NCI-H2196 (cell line): Measurements from ENCODE around the gene MTERF4.
A peak's percentile ranks its signal among the peaks of the same experiment; 100 is the strongest.

ENCODE experiments used
- DNase-seq: peaks from one replicate; lab custom pipeline; 2025; ENCODE audit not compliant: unreplicated experiment; lab: John Stamatoyannopoulos, UW

Gene MTERF4

DNA sequence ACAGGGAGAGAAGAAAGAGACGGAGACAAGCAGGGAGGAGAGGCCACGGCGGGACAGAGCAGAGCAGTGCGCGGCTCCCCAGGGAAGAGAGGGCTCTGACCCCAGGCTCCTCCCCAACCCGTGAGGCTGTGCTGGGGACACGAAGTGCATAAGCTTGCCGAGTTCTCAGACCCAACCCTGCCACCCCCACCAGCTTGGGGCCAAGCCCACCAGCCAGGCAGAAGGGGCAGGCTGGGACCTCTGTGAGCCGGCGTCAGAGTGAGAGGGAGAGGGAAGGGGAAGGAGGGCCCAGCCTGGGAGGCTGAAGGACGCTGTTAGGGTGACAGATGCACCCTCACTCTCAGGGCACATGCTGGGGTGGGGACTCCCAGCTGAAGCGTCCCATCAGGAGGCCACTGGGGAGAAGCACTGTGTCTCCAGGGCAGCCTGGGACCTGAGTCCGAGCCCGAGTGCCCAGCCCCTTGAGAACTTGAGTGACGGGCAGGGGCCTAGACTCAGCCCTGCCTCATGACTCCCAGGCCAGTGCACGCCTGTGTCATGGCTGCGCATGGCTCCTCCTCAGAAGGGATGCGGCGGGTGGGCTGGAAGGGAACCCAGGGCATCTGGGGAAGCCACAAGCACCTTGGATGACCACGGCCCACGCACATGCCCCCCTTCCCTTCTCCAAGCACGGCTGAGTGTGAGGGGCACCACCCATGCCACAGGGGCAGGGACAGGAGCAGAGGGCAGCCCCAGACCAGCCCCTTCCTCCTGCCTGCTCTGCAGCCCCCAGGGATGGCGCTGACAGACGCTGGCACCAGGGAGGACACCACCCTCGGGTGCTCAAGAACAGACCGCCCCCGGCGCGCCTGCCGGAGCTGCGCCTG, 31.0 kb downstream of the MTERF4 start:
- no peak for DNase-seq

DNA sequence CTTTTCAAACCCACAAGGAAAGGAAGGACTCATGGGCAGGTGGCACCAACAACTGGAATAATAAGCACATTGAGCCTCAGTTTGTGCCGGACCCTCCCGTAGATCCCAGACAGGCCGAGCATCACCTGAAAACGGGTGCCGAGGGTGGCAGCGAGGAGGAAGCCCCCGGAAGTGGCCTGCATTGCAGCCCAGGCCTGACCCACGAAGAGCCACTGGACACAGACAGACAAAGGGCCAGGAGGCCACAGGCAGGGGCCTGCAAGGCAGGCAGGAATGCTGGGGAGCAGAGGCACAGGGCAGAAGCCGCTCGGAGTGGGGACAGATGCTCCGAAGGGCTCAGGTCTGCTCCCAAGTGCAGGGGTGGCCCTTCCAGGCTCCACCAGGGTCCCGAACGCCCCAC, 31.7 kb downstream of the MTERF4 start:
- no peak for DNase-seq

DNA sequence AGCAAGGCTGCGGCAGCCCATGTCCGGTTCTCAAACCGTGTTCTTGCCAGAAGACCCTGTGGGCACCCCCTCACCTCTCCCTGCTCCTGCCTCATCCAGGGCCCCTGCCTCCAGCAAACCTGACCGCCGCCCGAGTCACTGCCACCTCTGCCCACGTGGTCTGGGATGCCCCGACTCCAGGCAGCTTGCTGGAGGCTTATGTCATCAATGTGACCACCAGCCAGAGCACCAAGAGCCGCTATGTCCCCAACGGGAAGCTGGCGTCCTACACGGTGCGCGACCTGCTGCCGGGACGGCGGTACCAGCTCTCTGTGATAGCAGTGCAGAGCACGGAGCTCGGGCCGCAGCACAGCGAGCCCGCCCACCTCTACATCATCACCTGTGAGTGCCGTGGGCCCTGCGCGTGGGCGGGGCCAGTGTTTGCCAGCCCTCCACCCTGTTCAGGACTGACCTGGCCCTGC, 32.2 kb downstream of the MTERF4 start:
- no peak for DNase-seq

DNA sequence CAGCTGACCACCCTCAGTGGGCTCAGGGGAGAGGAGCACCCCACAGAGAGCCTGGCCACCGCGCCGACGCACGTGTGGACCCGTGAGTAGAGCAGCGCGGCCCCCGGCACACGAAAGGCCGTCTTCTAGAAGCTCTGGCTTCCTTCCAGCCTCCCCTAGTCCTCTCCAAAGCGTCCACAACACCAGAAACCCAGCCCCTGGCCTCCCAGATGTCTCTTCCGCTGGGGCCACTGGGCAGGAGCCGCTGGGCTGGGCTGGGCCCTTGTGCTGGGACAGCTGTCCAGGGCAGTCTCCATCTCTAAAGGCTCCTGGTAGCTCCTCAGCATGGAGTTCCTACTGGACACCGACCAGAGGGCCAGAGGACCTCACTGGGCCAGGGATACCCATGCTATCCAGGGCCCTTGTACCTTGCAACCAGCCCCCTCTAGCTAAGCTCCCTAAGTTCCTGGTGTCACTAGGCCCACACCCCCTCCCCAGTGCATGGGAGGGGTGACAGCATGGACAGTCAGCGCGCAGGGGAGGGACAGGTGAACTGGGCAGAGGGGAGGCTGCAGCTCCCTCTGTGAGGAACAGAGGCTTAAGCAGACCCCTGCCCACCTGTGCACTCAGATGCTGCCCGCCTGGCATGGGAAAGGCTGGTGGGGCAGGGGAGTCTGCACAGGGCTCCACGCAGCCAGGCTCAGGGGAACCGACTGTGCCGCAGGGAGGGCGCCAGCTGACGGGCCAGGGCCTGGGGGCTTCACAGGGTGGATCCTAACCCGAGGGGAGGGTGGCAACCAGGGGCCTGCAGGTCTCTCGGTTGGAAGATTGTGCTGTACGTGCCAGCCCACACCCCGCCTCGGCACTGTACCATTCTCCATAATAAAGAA, 32.9 kb downstream of the MTERF4 start:
- no peak for DNase-seq

DNA sequence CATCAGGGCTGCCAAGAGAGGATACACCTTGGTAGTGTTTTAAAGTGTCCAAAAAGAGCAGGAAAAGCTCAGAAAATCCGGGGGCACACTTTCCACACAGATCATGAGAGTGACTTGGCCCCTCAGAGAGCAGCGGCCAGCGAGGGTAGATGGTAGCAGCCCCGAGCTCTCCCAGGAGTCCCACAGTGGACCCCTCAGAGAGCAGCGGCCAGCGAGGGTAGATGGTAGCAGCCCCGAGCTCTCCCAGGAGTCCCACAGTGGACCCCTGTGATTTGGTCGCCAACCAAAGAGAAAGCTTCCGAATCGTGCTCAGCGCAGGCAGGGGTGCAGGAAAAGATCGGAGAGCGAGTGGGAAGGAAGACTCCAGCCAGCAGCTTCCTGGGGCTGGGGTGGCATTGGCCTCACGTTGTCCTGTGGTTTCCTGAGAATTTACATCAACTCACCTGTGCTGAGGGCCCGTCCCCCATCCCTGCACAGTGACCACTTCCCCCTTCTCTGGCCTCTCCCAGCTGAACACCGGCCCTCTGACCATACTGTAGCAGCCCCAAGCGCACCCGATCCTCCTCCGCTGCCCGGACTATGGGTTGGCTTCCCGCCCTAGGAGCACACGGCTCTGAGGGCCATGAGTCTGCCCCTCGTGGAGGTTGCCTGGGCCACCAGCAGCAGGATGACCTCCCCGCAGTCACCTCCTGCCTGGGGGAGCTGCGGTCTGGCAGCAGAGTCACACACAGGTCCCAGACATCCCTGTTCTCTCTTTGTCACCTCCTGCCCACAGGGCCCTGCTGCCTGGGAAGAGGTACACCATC, 33.7 kb downstream of the MTERF4 start:
- no peak for DNase-seq

DNA sequence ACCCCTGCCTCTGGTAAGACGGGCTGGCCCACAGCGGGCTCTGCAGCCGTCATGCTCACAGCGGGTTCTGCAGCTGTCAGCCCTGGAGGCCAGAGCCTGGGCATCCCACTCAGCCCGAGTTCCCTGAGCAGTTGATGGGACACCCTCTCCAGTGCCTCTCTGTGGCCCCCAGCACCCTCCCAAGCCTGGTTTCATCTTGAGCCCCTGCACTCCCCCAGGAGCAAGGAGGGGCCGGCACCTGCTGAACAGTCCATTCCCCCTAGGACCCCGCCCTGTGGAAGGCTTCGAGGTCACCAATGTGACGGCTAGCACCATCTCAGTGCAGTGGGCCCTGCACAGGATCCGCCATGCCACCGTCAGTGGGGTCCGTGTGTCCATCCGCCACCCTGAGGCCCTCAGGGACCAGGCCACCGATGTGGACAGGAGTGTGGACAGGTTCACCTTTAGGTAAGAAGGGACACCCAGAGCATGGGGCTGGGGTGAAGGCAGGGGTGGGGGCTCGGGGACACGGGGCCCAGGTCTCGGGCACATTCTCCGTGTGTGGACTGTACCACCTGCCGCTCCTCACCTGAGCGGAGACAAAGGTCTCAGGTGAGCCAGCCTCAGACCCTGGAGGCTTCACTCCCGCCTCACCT, 34.5 kb downstream of the MTERF4 start:
- no peak for DNase-seq

DNA sequence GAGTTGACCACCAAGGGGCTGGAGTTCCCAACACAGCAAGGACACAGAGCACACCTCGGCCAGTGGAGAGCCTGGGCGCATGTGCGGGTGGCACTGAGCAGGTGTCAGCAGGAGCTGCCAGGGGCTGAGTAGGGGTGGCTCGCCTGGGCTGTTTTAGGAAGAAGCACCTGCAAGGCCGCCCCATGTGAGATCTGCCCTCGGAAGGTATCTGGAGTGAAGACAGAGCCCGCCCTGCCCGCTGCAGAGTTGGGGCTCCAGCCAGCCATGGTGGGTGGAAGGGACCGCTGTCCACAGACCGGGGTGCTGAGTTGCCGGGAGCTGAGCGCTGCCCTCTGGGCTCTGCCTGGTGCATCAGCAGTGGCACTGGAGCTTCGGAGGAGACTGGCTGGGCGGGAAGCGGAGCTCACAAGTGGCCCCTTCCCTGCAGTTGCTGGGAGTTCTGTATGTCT, 35.2 kb downstream of the MTERF4 start:
- DNase-seq, result no peak

DNA sequence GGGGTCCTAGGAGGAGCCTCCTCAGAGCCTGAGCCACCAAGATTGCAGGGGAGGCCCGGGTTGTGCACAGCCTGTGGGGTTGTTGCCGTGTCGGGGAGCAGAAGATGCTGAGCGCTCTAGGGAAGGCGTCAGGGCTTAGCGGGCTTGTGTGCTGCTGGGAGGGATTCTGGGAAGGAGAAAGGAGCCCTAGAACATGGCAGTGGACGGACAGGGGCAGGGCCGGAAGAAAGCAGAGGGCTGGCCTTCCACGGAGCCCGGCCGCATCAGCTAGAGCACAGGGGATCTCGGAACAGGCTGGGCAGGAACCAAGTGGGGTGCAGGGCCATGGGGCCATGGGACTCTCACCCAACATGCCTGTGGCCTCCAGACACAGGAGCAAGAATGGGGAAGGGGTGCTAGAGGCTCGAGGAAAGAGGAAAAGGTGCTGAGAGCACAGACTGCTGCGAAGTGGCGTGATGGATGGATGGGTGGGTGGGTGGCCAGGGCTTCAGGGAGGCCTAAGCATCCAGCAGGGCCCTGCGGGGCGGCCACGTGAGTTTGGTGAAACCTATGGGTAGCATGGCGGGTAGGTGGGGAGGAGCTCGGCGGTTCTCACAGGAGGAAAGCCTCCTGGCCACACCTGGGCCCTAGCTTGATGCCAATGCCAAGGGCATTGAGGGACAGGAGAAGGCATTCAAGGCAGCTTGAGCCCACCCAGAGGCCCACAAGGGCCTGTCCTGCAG, 35.8 kb downstream of the MTERF4 start:
- no peak for DNase-seq

DNA sequence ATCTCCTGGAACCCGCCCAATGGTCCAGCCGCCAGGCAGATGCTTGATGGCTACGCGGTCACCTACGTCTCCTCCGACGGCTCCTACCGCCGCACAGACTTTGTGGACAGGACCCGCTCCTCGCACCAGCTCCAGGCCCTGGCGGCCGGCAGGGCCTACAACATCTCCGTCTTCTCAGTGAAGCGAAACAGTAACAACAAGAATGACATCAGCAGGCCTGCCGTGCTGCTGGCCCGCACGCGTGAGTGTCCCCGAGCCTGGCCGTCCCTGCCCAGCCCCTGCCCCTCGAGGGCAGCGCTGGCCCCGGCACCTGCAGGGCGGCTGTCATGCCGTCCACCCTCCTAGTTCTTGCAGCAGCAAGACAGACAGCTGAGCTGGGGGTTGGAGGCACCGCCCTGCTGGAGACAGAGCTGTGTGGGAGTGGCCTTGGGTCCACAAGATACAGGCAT, 36.7 kb downstream of the MTERF4 start:
- DNase-seq, result no peak

DNA sequence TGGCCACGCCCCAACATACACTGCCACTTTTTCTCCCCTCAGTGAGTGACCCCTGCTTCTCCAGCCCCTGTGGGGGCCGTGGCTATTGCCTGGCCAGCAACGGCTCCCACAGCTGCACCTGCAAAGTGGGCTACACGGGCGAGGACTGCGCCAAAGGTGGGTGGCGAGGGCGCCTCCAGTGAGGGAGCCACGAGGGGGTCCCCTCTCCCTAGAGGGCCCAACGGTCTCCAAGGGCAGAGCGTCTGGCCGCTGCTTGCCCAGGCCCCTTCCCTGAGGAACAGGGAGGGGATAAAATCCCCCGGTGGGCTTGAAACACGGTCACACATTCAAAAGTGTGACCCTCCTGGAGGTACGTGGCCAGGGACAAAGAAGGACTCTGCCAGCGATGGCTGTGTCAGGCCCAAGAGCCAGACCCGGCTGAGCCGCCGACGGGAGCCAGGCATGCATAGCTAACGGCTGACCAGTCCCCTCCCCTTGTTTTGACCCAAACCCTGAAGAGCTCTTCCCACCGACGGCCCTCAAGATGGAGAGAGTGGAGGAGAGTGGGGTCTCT, 37.2 kb downstream of the MTERF4 start:
- no peak for DNase-seq

DNA sequence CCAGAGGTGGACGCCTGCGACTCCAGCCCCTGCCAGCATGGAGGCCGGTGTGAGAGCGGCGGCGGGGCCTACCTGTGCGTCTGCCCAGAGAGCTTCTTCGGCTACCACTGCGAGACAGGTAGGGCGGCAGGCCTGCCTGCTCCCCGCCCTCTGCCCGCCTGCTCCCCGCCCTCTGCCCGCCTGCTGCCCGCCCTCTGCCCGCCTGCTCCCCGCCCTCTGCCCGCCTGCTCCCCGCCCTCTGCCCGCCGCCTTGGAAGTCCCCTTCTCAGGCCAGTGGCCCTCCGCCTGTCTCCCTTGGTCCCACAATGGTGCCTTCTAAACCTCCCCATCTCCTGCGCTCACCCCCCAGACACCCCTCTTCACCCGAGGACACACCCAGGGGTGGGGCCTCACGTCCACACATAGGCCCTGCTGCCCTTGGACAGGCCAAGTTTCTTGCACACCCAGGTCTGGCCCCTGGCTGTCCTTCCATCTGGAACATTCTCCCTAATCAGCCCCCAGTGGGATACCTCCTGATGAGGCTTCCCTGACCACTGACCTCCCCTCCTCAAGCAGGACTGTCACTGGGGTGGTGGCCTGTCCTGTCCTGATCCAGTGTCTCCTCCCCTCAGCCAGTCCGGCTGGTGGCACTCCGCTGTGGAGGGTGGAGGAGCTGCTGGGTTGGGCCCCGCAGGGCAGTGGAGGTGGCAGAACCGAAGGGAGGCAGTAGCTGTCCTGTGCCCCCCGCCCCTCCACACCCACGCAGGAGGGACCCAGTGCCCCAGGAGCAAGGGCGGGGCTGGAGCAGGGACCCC, 37.9 kb downstream of the MTERF4 start:
- DNase-seq, result peak; percentile 49

DNA sequence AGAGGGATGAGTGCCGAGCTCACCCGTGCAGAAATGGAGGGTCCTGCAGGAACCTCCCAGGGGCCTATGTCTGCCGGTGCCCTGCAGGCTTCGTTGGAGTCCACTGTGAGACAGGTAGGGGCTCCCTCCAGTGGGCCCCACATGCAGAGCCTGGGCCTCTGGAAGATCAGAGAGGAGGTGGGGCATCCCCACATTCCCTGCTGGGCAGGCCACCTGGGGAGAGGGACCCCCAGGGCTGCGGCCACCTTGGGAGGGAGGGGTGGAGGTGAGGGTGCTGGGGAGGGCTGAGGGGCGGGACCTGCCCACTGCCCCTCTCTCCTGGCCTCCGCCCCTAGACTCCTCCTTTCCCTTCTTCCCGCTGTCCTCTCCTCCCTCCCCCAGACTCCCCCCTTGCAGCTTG, 38.5 kb downstream of the MTERF4 start:
- peak; percentile 7 for DNase-seq

DNA sequence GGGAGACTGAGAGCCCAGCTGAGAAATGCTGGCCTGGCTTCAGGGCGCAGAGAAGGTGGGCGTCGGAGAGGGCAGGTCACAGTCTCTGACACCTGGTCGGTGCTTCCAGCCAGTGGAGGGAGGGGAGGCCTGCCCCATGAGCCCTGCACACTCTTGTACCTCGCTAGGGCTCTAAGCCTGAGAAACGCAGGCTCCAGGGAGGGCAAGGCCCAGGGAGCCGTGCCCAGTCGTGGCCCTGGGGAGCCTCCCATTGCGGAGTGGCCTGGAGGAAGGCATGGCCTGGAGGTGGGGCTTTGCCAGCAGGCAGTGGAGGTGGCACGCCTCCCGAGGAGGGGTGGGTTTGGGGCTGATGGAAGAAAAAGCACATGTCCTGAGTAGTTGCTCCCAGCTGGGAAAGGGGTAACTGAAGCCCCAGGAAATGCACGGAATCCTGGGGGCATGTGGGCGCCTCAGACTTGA, 39.0 kb downstream of the MTERF4 start:
- DNase-seq, result no peak

DNA sequence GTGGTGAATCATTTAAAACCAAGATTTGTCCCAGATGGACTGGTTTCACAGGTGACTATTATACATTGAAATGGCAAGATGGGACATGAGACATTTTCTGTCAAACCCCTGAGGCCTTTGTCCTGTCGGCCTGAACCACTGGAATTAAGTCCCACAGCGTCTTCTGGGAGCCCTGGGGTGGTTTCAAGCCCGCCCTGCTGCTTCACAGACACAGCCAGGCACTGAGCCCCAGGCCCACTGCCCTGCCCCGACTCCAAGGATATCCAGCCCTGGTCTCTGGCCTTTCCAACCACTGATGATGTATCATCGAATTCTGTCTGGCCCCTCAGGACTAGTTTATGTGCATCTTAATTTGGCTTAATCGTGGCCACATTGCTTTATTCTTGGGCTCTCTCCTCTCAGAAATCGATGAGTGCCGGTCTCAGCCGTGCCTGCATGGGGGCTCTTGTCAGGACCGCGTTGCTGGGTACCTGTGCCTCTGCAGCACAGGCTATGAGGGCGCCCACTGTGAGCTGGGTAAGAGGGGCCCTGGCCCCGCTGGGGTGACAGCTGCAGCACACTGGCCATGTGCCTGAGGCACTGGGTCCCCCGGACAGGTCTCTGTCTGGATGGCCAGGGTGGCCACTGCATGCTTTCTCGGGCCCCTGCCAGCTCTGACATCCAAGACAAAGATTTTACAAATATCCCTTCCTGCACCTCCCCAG, 39.5 kb downstream of the MTERF4 start:
- no peak for DNase-seq

DNA sequence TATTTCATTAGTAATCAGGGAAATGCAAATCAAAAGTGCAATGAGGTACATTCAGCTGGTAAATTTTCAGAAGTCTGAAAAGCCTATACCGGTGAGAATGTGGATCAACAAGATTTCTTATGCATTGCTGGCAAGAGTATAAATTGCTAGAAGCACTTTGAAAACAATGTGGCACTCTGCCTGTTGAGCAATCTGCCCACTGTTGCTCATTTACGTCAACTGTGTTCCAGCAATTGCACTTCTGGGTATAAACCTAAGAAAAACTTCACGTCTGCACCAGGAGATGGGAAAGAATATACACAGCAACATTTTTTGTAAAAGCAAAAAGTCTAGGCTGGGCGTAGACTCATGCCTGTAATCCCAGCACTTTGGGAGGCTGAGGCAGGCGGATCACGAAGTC, 40.8 kb downstream of the MTERF4 start:
- no peak for DNase-seq

DNA sequence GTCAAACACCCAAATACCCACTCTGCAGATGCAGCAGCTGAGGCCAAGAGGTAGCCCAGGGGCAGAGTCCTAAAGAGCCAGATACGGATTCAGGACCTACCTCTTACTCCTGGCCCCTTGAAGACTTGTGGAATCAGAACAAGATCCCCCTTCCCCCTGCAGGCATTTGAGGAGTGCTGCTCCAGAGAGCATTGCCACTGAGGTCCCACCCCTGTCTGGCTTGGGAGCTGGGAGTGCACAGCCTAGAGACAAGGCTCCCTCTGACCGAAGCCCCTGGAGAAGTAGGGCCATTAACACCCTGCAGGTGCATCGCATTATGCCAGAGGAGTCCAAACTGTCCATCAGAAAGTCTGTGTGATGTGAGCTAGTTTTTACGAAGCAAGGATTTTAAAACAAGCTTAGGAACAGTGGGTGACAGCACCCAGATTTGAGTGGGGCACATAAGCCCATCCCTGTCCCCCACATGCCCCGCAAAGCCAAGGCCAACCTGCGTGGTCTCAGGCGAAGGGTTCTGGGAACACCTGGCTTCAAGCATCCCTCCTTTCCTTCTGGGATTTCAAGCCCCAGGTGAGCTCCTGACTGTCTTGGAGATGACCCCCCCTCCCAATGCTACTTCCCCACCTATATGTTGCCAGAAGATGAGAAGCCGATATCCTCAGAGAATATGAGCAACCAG, 48.4 kb downstream of the MTERF4 start:
- no peak for DNase-seq

DNA sequence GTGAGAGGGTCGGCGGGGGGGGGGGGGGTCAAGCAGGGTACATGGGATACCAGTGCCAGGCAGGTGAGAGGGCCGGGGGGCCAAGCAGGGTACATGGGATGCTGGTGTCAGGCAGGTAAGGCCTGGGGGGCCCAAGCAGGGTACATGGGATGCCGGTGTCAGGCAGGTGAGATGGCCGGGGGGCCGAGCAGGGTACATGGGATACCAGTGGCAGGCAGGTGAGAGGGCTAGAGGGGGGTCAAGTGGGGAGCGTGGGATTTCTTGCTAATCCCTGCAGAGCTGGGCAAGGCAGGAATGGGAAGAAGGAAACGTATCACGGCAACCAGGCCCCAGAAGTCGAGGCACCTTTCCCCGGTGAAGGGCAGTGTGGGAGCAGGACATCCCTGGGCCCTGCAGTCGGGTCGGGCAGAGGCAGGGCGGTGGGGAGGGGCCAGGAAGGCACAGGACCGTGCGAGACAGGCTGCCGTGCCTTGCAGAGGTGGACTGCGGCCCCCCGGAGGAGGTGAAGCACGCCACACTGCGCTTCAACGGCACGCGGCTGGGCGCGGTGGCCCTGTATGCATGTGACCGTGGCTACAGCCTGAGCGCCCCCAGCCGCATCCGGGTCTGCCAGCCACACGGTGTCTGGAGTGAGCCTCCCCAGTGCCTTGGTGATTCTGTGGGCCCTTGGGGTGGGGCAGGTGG, 49.3 kb downstream of the MTERF4 start:
- DNase-seq, result no peak
